GM23248 (cell line): ENCODE data around the gene ADIPOR2. TPM values are rescaled to one million over a fixed set of nuclear protein-coding genes. Genes with fewer than 3 reads are reported as not detected.

Source experiments
- DNase-seq: peaks from one replicate; pipeline ENCODE4 v3.0.0-alpha.2; 2015
- H2AFZ ChIP-seq: fragments of 200-600 bp; sonication (generic); 2 replicates; pipeline ENCODE4 v1.6.1; 2016; ENCODE audit warnings: antibody characterized with exemption
- H3F3A ChIP-seq: fragments of 200-600 bp; sonication (generic); 2 replicates; pipeline ENCODE4 v1.6.1; 2016; ENCODE audit warnings: mild to moderate bottlenecking, antibody characterized with exemption, mixed run types; ENCODE audit not compliant: insufficient read depth
- H3K27ac ChIP-seq: fragments of 200-600 bp; sonication (generic); 2 replicates; pipeline ENCODE4 v1.5.1; 2016; ENCODE audit warnings: mild to moderate bottlenecking
- H3K27me3 ChIP-seq: fragments of 200-600 bp; sonication (generic); replicated peaks from 2 replicates; pipeline ENCODE4 v1.6.1; 2016; ENCODE audit warnings: mild to moderate bottlenecking; ENCODE audit not compliant: insufficient read depth
- H3K36me3 ChIP-seq: fragments of 200-600 bp; sonication (generic); 2 replicates; pipeline ENCODE4 v1.6.1; 2016; ENCODE audit warnings: low read depth, mild to moderate bottlenecking
- H3K4me1 ChIP-seq: fragments of 200-600 bp; sonication (generic); 2 replicates; pipeline ENCODE4 v1.6.1; 2016; ENCODE audit warnings: mild to moderate bottlenecking; ENCODE audit not compliant: insufficient read depth
- H3K4me2 ChIP-seq: fragments of 200-600 bp; sonication (generic); one replicate; pipeline ENCODE4 v1.6.1; 2016; ENCODE audit warnings: mild to moderate bottlenecking; ENCODE audit not compliant: unreplicated experiment
- H3K4me3 ChIP-seq: fragments of 200-600 bp; sonication (generic); 2 replicates; pipeline ENCODE4 v1.5.1; 2016; ENCODE audit warnings: mild to moderate bottlenecking
- H3K79me2 ChIP-seq: fragments of 200-600 bp; sonication (generic); 2 replicates; pipeline ENCODE4 v1.6.1; 2016; ENCODE audit warnings: mild to moderate bottlenecking; ENCODE audit not compliant: insufficient read depth
- H3K9ac ChIP-seq: fragments of 200-600 bp; sonication (generic); 2 replicates; pipeline ENCODE4 v1.6.1; 2016; ENCODE audit warnings: mild to moderate bottlenecking
- H3K9me2 ChIP-seq: fragments of 200-600 bp; sonication (generic); 2 replicates; pipeline ENCODE4 v1.6.1; 2016; ENCODE audit warnings: mixed run types, mild to moderate bottlenecking, moderate library complexity; ENCODE audit not compliant: insufficient read depth
- H3K9me3 ChIP-seq: fragments of 200-600 bp; sonication (generic); one replicate; pipeline ENCODE4 v1.6.1; 2017; ENCODE audit warnings: low read depth
- H4K20me1 ChIP-seq: fragments of 200-600 bp; sonication (generic); 2 replicates; pipeline ENCODE4 v1.6.0; 2016; ENCODE audit not compliant: insufficient read depth
- EZH2 ChIP-seq: fragments of 200-600 bp; sonication (generic); IDR thresholded peaks from 2 replicates; pipeline ENCODE4 v1.6.1; 2018; ENCODE audit warnings: antibody characterized with exemption, mild to moderate bottlenecking; ENCODE audit not compliant: insufficient read depth, poor library complexity, severe bottlenecking
- EZH2phosphoT487 ChIP-seq: fragments of 200-600 bp; sonication (generic); IDR thresholded peaks from 2 replicates; pipeline ENCODE4 v1.6.1; 2018; ENCODE audit warnings: antibody characterized with exemption, moderate library complexity, mild to moderate bottlenecking, low read depth; ENCODE audit not compliant: insufficient read depth
- WGBS, 2 experiments: methylation state at CpG; one replicate each; pipeline ENCODE4 v1.1.6; 2015 to 2017; ENCODE audit warnings: low lambda C conversion rate in 2 of 2, low coverage in 1 of 2; ENCODE audit errors: missing lambda C conversion rate in 2 of 2; 5-methylcytosine and 5-hydroxymethylcytosine counted together
- in situ Hi-C: fragments of 300-500 bp; cut with MboI; formaldehyde crosslinking; loops from 2 replicates; pipeline ENCODE4 v1.15.0; 2020
- polyA plus RNA-seq: library from polyadenylated mRNA; unstranded; fragments of >200 nt; fragmentation: Nextera tagmentation; extraction: Ambion mirVana; gene quantifications from 2 replicates; pipeline ENCODE4 v1.2.1, GENCODE V29; 2016
- total RNA-seq: library from RNA; depleted of rRNA; stranded (reverse); fragments of >200 nt; shearing (Covaris generic); gene quantifications from 2 replicates; pipeline ENCODE4 v1.2.3, GENCODE V29; 2014

The ADIPOR2 gene
- total and polyA plus RNA-seq, 2 experiments from 2014 or later = 4.2 to 18.8 TPM

- Histone ChIP-seq H3K4me2 (no peak overlapping the region), H3K36me3 (no peaks in the 10 kb centered on the region), H3F3A (no peaks in the 10 kb centered on the region), H3K27me3 (no peaks in the 10 kb centered on the region), H3K4me1 (peaks cover 6% of the 10 kb centered on the region; the same call in 1 of the 2 replicates), H3K27ac (no peak overlapping the region), H3K4me3 (no peak overlapping the region), H3K9ac (no peak overlapping the region), H2AFZ (peak overlapping the region; percentile 17), H4K20me1 (no peaks in the 10 kb centered on the region), H3K79me2 (no peaks in the 10 kb centered on the region), H3K9me2 (no peaks in the 10 kb centered on the region), H3K9me3 (no peaks in the 10 kb centered on the region)
- TF ChIP-seq EZH2phosphoT487 (no peak), EZH2 (no peak)
- WGBS, 2 experiments = 67 to 70% methylated on average over 15 to 16 of the region's 16 CpGs
- in situ Hi-C loops = loop anchor here (25.0 kb wide), 1 partner anchor 782 kb away; no protein-coding TSS in a partner anchor
- DNase-seq = no peak
Observed at GRCh38 chr12:1805441-1806081, 114.7 kb downstream of the ADIPOR2 start.

- Histone ChIP-seq H3K4me3 (no peak overlapping the region), H3K9me2 (no peaks in the 10 kb centered on the region), H3K79me2 (no peaks in the 10 kb centered on the region), H3K4me1 (peaks cover 6% of the 10 kb centered on the region; the same call in 1 of the 2 replicates), H3F3A (no peaks in the 10 kb centered on the region), H3K4me2 (no peak overlapping the region), H3K27ac (no peak overlapping the region), H3K9me3 (no peaks in the 10 kb centered on the region), H3K36me3 (no peaks in the 10 kb centered on the region), H2AFZ (peak overlapping the region; percentile 50; the same call in 1 of the 2 replicates), H3K9ac (no peak overlapping the region), H4K20me1 (no peaks in the 10 kb centered on the region), H3K27me3 (no peaks in the 10 kb centered on the region)
- 28 to 29% methylated on average over 7 of the region's 7 CpGs for WGBS, 2 experiments
- in situ Hi-C loops = loop anchor here (25.0 kb wide), 1 partner anchor 781 kb away; no protein-coding TSS in a partner anchor
- peak; percentile 71 for DNase-seq
- TF ChIP-seq EZH2phosphoT487 = no peak
- TF ChIP-seq EZH2 = no peak
Observed at GRCh38 chr12:1806301-1807086, 115.6 kb downstream of the ADIPOR2 start.

GRCh38 chr12:1807087-1807860 lies 116.4 kb downstream of the ADIPOR2 start:
- no peaks in the 10 kb centered on the region for H3K9me3 ChIP-seq
- no peaks in the 10 kb centered on the region for H4K20me1 ChIP-seq
- 75 to 78% methylated on average over 15 of the region's 15 CpGs for WGBS, 2 experiments
- H3K4me3 ChIP-seq = no peak overlapping the region
- H3K27ac ChIP-seq = no peak overlapping the region
- H3K79me2 ChIP-seq = no peaks in the 10 kb centered on the region
- H3K36me3 ChIP-seq = no peaks in the 10 kb centered on the region
- peaks cover 6% of the 10 kb centered on the region; the same call in 1 of the 2 replicates for H3K4me1 ChIP-seq
- H3K9ac ChIP-seq = no peak overlapping the region
- no peak for DNase-seq
- H3K27me3 ChIP-seq = 0 out of 2 replicates have a peak, but pooled peaks cover 4% of the 10 kb centered on the region
- no peaks in the 10 kb centered on the region for H3K9me2 ChIP-seq
- TF ChIP-seq EZH2phosphoT487 = no peak
- in situ Hi-C loops = loop anchor here (25.0 kb wide), 1 partner anchor 780 kb away; no protein-coding TSS in a partner anchor
- H3F3A ChIP-seq = no peaks in the 10 kb centered on the region
- no peak overlapping the region for H3K4me2 ChIP-seq
- no peak overlapping the region for H2AFZ ChIP-seq
